ENCODE measurements around the gene KLHL13. TPM values are rescaled to one million over a fixed set of nuclear protein-coding genes. Genes with fewer than 3 reads are reported as not detected.

Gene KLHL13
- total and polyA plus RNA-seq, 9 donors = 4.9 to 15.8 (median 7.7) TPM

- H3K36me3 ChIP-seq = no peaks in the 10 kb centered on the region
- no peak for DNase-seq
- no peaks in the 10 kb centered on the region for H3K4me1 ChIP-seq (ENCODE audit: insufficient read depth)
- intact Hi-C loops (cut with DNase I) = no loop called here
- H3K27ac ChIP-seq = no peak overlapping the region
- H3K27me3 ChIP-seq = no peaks in the 10 kb centered on the region
- TF ChIP-seq EP300 (IDR thresholded peaks at IDR 0.05) = no peak
- TF ChIP-seq POLR2A (IDR thresholded peaks at IDR 0.05) = no peak
- TF ChIP-seq CTCF (IDR thresholded peaks at IDR 0.05) = no peak
- no peak overlapping the region for H3K4me3 ChIP-seq
- no peaks in the 10 kb centered on the region for H3K9me3 ChIP-seq
- whole genome bisulfite sequencing, 3 donors = 62 to 78% (median 73%) methylated on average over 2 of the region's 2 CpGs
Measured at GRCh38 chrX:118066867-118067515, 49.6 kb downstream of the KLHL13 start.

- no peak for DNase-seq
- H3K4me3 ChIP-seq = no peak overlapping the region
- peaks cover 2% of the 10 kb centered on the region for H3K4me1 ChIP-seq (ENCODE audit: insufficient read depth)
- H3K27ac ChIP-seq = no peak overlapping the region
- intact Hi-C loops (cut with DNase I) = no loop called here
- TF ChIP-seq POLR2A (IDR thresholded peaks at IDR 0.05) (no peak), EP300 (IDR thresholded peaks at IDR 0.05) (no peak), CTCF (IDR thresholded peaks at IDR 0.05) (no peak)
- WGBS, 3 donors = 61 to 72% (median 68%) methylated on average over 3 of the region's 3 CpGs
- H3K36me3 ChIP-seq = no peaks in the 10 kb centered on the region
- H3K27me3 ChIP-seq = no peaks in the 10 kb centered on the region
- no peaks in the 10 kb centered on the region for H3K9me3 ChIP-seq
Measured at GRCh38 chrX:118062817-118063615, 53.6 kb downstream of the KLHL13 start.

- H3K4me3 ChIP-seq = no peak overlapping the region
- H3K4me1 ChIP-seq (ENCODE audit: insufficient read depth) = peaks cover 2% of the 10 kb centered on the region
- H3K27me3 ChIP-seq = no peaks in the 10 kb centered on the region
- intact Hi-C loops (cut with DNase I) = no loop called here
- no peaks in the 10 kb centered on the region for H3K36me3 ChIP-seq
- no peaks in the 10 kb centered on the region for H3K9me3 ChIP-seq
- no peak overlapping the region for H3K27ac ChIP-seq
- TF ChIP-seq EP300 (IDR thresholded peaks at IDR 0.05) (no peak), POLR2A (IDR thresholded peaks at IDR 0.05) (no peak), CTCF (IDR thresholded peaks at IDR 0.05) (no peak)
- 69 to 73% (median 72%) methylated on average over 4 of the region's 4 CpGs for WGBS, 3 donors
- no peak for DNase-seq
Measured at GRCh38 chrX:118062048-118062789, 54.4 kb downstream of the KLHL13 start.

GRCh38 chrX:118058924-118059323 is 57.7 kb downstream of the KLHL13 start:
- no peak for DNase-seq
- no peak overlapping the region for H3K4me3 ChIP-seq
- H3K36me3 ChIP-seq = no peaks in the 10 kb centered on the region
- TF ChIP-seq EP300 (IDR thresholded peaks at IDR 0.05) (no peak), CTCF (IDR thresholded peaks at IDR 0.05) (no peak), POLR2A (IDR thresholded peaks at IDR 0.05) (no peak)
- no peaks in the 10 kb centered on the region for H3K9me3 ChIP-seq
- 85 to 92% (median 87%) methylated on average over 2 of the region's 2 CpGs for WGBS, 3 donors
- H3K27ac ChIP-seq = no peak overlapping the region
- H3K4me1 ChIP-seq (ENCODE audit: insufficient read depth) = peaks cover 2% of the 10 kb centered on the region
- H3K27me3 ChIP-seq = no peaks in the 10 kb centered on the region
- intact Hi-C loops (cut with DNase I) = no loop called here

All from ovary (tissue), 9 donors.